Measurements from ENCODE around the gene ZC3H12A. TPM values are rescaled to one million over a fixed set of nuclear protein-coding genes. Genes with fewer than 3 reads are reported as not detected.

ZC3H12A gene
- total RNA-seq, 2 experiments from 2014 or later = 29.0 to 33.6 TPM

GRCh38 chr1:37439349-37439995 is 34.9 kb upstream of the ZC3H12A start:
- CTCF ChIA-PET = no interaction called here

GRCh38 chr1:37441490-37441889 is 32.9 kb upstream of the ZC3H12A start:
- intact Hi-C loops (cut with micrococcal nuclease) = no loop called here
- no peak overlapping the region for H3K27ac Mint-ChIP-seq
- H3K36me3 Mint-ChIP-seq (ENCODE audit: low read depth) = no peaks in the 10 kb centered on the region
- H3K4me1 Mint-ChIP-seq (ENCODE audit: low read depth) = no peaks in the 10 kb centered on the region
- H3K4me3 Mint-ChIP-seq = no peak overlapping the region
- DNase-seq = no peak
- CTCF ChIA-PET = no interaction called here
- H3K27me3 Mint-ChIP-seq (ENCODE audit: low read depth) = peaks cover 11% of the 10 kb centered on the region
- no peaks in the 10 kb centered on the region for H3K9me3 Mint-ChIP-seq

More at GRCh38 chr1:37439349-37439995, 34.9 kb upstream of the ZC3H12A start:
- intact Hi-C loops (cut with micrococcal nuclease) = loop anchor here (10.0 kb wide), 1 partner anchor 885 kb away; no protein-coding TSS in a partner anchor
- H3K9me3 Mint-ChIP-seq = no peaks in the 10 kb centered on the region
- H3K27me3 Mint-ChIP-seq (ENCODE audit: low read depth) = peaks cover 13% of the 10 kb centered on the region
- no peaks in the 10 kb centered on the region for H3K4me1 Mint-ChIP-seq (ENCODE audit: low read depth)
- no peak overlapping the region for H3K4me3 Mint-ChIP-seq
- no peaks in the 10 kb centered on the region for H3K36me3 Mint-ChIP-seq (ENCODE audit: low read depth)
- H3K27ac Mint-ChIP-seq = no peak overlapping the region
- no peak for DNase-seq

- DNase-seq = no peak
- no peaks in the 10 kb centered on the region for H3K9me3 Mint-ChIP-seq
- intact Hi-C loops (cut with micrococcal nuclease) = no loop called here
- no peaks in the 10 kb centered on the region for H3K4me1 Mint-ChIP-seq (ENCODE audit: low read depth)
- no peak overlapping the region for H3K4me3 Mint-ChIP-seq
- H3K36me3 Mint-ChIP-seq (ENCODE audit: low read depth) = no peaks in the 10 kb centered on the region
- CTCF ChIA-PET = no interaction called here
- H3K27me3 Mint-ChIP-seq (ENCODE audit: low read depth) = peaks cover 14% of the 10 kb centered on the region
- no peak overlapping the region for H3K27ac Mint-ChIP-seq
Measured at GRCh38 chr1:37442139-37442538, 32.2 kb upstream of the ZC3H12A start.

GRCh38 chr1:37442644-37443043 is 31.7 kb upstream of the ZC3H12A start:
- H3K36me3 Mint-ChIP-seq (ENCODE audit: low read depth) = no peaks in the 10 kb centered on the region
- no peaks in the 10 kb centered on the region for H3K9me3 Mint-ChIP-seq
- H3K4me1 Mint-ChIP-seq (ENCODE audit: low read depth) = no peaks in the 10 kb centered on the region
- intact Hi-C loops (cut with micrococcal nuclease) = no loop called here
- CTCF ChIA-PET = no interaction called here
- DNase-seq = no peak
- H3K27ac Mint-ChIP-seq = no peak overlapping the region
- H3K27me3 Mint-ChIP-seq (ENCODE audit: low read depth) = peaks cover 14% of the 10 kb centered on the region
- no peak overlapping the region for H3K4me3 Mint-ChIP-seq

GRCh38 chr1:37446874-37447273 is 27.5 kb upstream of the ZC3H12A start:
- DNase-seq = no peak
- Mint-ChIP-seq H3K27me3 (ENCODE audit: low read depth) (peaks cover 11% of the 10 kb centered on the region), H3K36me3 (ENCODE audit: low read depth) (no peaks in the 10 kb centered on the region), H3K4me3 (no peak overlapping the region), H3K27ac (no peak overlapping the region), H3K9me3 (no peaks in the 10 kb centered on the region), H3K4me1 (ENCODE audit: low read depth) (peaks cover 10% of the 10 kb centered on the region)
- CTCF ChIA-PET = interaction anchor here (1.1 to 2.4 kb wide), 2 partner anchors 13 to 40 kb away, joined by 4 to 6 read pairs; no protein-coding TSS in a partner anchor
- intact Hi-C loops (cut with micrococcal nuclease) = no loop called here

GRCh38 chr1:37448185-37448584 is 26.2 kb upstream of the ZC3H12A start:
- peaks cover 10% of the 10 kb centered on the region for H3K4me1 Mint-ChIP-seq (ENCODE audit: low read depth)
- H3K27me3 Mint-ChIP-seq (ENCODE audit: low read depth) = peaks cover 6% of the 10 kb centered on the region
- CTCF ChIA-PET = interaction anchor here (2.4 kb wide), 1 partner anchor 14 kb away, joined by 6 read pairs; no protein-coding TSS in a partner anchor
- no peak for DNase-seq
- no peaks in the 10 kb centered on the region for H3K9me3 Mint-ChIP-seq
- no peaks in the 10 kb centered on the region for H3K36me3 Mint-ChIP-seq (ENCODE audit: low read depth)
- intact Hi-C loops (cut with micrococcal nuclease) = no loop called here
- H3K27ac Mint-ChIP-seq = no peak overlapping the region
- no peak overlapping the region for H3K4me3 Mint-ChIP-seq

GRCh38 chr1:37448691-37449417 is 25.5 kb upstream of the ZC3H12A start:
- no peak overlapping the region for H3K4me3 Mint-ChIP-seq
- CTCF ChIA-PET = interaction anchor here (1.2 to 12.2 kb wide), 4 partner anchors 15 to 235 kb away, joined by 4 to 287 read pairs (median 6); no protein-coding TSS in a partner anchor
- H3K9me3 Mint-ChIP-seq = no peaks in the 10 kb centered on the region
- no peak overlapping the region for H3K27ac Mint-ChIP-seq
- H3K27me3 Mint-ChIP-seq (ENCODE audit: low read depth) = peaks cover 6% of the 10 kb centered on the region
- H3K4me1 Mint-ChIP-seq (ENCODE audit: low read depth) = peaks cover 10% of the 10 kb centered on the region
- H3K36me3 Mint-ChIP-seq (ENCODE audit: low read depth) = no peaks in the 10 kb centered on the region
- intact Hi-C loops (cut with micrococcal nuclease) = no loop called here
- DNase-seq = no peak

GRCh38 chr1:37449936-37450335 is 24.4 kb upstream of the ZC3H12A start:
- peak; percentile 66 for DNase-seq
- Mint-ChIP-seq H3K9me3 (no peaks in the 10 kb centered on the region), H3K36me3 (ENCODE audit: low read depth) (peaks cover 1% of the 10 kb centered on the region), H3K4me3 (no peak overlapping the region), H3K4me1 (ENCODE audit: low read depth) (peaks cover 13% of the 10 kb centered on the region), H3K27ac (no peak overlapping the region), H3K27me3 (ENCODE audit: low read depth) (peaks cover 6% of the 10 kb centered on the region)
- intact Hi-C loops (cut with micrococcal nuclease) = no loop called here
- CTCF ChIA-PET = interaction anchor here (0.7 to 12.2 kb wide), 6 partner anchors 15 to 1060 kb away, joined by 3 to 287 read pairs (median 4); no protein-coding TSS in a partner anchor

GRCh38 chr1:37452416-37452815 is 22.0 kb upstream of the ZC3H12A start:
- Mint-ChIP-seq H3K27ac (no peak overlapping the region), H3K36me3 (ENCODE audit: low read depth) (peaks cover 3% of the 10 kb centered on the region), H3K27me3 (ENCODE audit: low read depth) (peaks cover 2% of the 10 kb centered on the region), H3K9me3 (no peaks in the 10 kb centered on the region), H3K4me3 (no peak overlapping the region), H3K4me1 (ENCODE audit: low read depth) (peaks cover 15% of the 10 kb centered on the region)
- CTCF ChIA-PET = interaction anchor here (12.2 kb wide), 1 partner anchor 35 kb away, joined by 287 read pairs; no protein-coding TSS in a partner anchor
- intact Hi-C loops (cut with micrococcal nuclease) = no loop called here
- DNase-seq = no peak

- no peak overlapping the region for H3K4me3 Mint-ChIP-seq
- H3K4me1 Mint-ChIP-seq (ENCODE audit: low read depth) = peaks cover 15% of the 10 kb centered on the region
- no peaks in the 10 kb centered on the region for H3K27me3 Mint-ChIP-seq (ENCODE audit: low read depth)
- intact Hi-C loops (cut with micrococcal nuclease) = loop anchor here (1.0 to 2.0 kb wide), 2 partner anchors 101 to 229 kb away; partner anchors contain the start of gene SNIP1
- no peak for DNase-seq
- peaks cover 3% of the 10 kb centered on the region for H3K36me3 Mint-ChIP-seq (ENCODE audit: low read depth)
- H3K9me3 Mint-ChIP-seq = no peaks in the 10 kb centered on the region
- CTCF ChIA-PET = interaction anchor here (0.6 to 12.2 kb wide), 8 partner anchors 22 to 378 kb away, joined by 3 to 287 read pairs (median 4); no protein-coding TSS in a partner anchor
- H3K27ac Mint-ChIP-seq = no peak overlapping the region
Measured at GRCh38 chr1:37453647-37454046, 20.7 kb upstream of the ZC3H12A start.

- H3K9me3 Mint-ChIP-seq = no peaks in the 10 kb centered on the region
- peaks cover 5% of the 10 kb centered on the region for H3K4me1 Mint-ChIP-seq (ENCODE audit: low read depth)
- H3K36me3 Mint-ChIP-seq (ENCODE audit: low read depth) = peaks cover 3% of the 10 kb centered on the region
- H3K27ac Mint-ChIP-seq = no peak overlapping the region
- no peaks in the 10 kb centered on the region for H3K27me3 Mint-ChIP-seq (ENCODE audit: low read depth)
- no peak for DNase-seq
- intact Hi-C loops (cut with micrococcal nuclease) = loop anchor here (1.0 to 2.0 kb wide), 2 partner anchors 32 to 99 kb away; partner anchors contain the start of gene SNIP1
- CTCF ChIA-PET = interaction anchor here (1.1 to 12.2 kb wide), 10 partner anchors 10 to 226 kb away, joined by 3 to 287 read pairs (median 6); partner anchors contain the start of genes MEAF6 and ZC3H12A
- H3K4me3 Mint-ChIP-seq = no peak overlapping the region
Measured at GRCh38 chr1:37455516-37455915, 18.9 kb upstream of the ZC3H12A start.

- Mint-ChIP-seq H3K9me3 (no peaks in the 10 kb centered on the region), H3K4me1 (ENCODE audit: low read depth) (peaks cover 5% of the 10 kb centered on the region), H3K4me3 (no peak overlapping the region), H3K27me3 (ENCODE audit: low read depth) (no peaks in the 10 kb centered on the region), H3K36me3 (ENCODE audit: low read depth) (peaks cover 3% of the 10 kb centered on the region), H3K27ac (no peak overlapping the region)
- CTCF ChIA-PET = interaction anchor here (0.8 to 12.2 kb wide), 5 partner anchors 9 to 225 kb away, joined by 3 to 287 read pairs (median 13); no protein-coding TSS in a partner anchor
- DNase-seq = no peak
- intact Hi-C loops (cut with micrococcal nuclease) = no loop called here
Measured at GRCh38 chr1:37456614-37457013, 17.8 kb upstream of the ZC3H12A start.

All from activated naive CD4-positive, alpha-beta T cell treated with anti-CD3 and anti-CD28 coated beads for 36 hours (primary cell).